ENCODE measurements around the gene FNIP2. TPM values are rescaled to one million over a fixed set of nuclear protein-coding genes. Genes with fewer than 3 reads are reported as not detected.

Gene FNIP2
- polyA plus RNA-seq, 1 donor from 2014 or later = 51.7 TPM

DNA sequence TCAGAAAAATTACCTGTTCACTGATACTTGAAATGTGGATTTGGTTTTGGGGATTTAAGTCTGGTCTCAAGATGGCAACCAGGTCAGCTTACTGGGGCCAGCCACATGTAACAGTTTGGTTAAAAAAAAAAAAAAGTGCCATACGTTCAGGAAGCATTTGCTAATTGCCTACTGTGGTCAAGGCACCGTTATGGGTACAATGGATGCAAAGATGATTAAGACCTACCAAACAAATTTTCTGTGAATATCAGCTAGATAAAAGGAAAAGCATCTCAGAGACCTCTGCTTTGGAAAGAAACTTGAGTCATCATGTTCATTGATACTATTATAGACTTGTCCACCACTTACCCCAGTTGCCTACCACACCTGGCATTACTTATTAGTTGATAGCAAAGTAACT, 80.9 kb downstream of the FNIP2 start:
- Histone ChIP-seq H3K9me3 (ENCODE audit: low read length) (no peaks in the 10 kb centered on the region), H4K20me1 (ENCODE audit: insufficient read depth) (no peaks in the 10 kb centered on the region), H3K27me3 (ENCODE audit: insufficient read depth, low read depth, low read length) (no peaks in the 10 kb centered on the region), H3K9me2 (ENCODE audit: insufficient read depth, low read length) (no peaks in the 10 kb centered on the region), H3K27ac (ENCODE audit: low read length) (no peak overlapping the region), H3F3A (ENCODE audit: insufficient read depth, low read length, poor library complexity, severe bottlenecking) (no peaks in the 10 kb centered on the region), H3K4me3 (ENCODE audit: low read length) (no peak overlapping the region), H3K36me3 (ENCODE audit: insufficient read depth, low read length) (peaks cover 7% of the 10 kb centered on the region), H3K9ac (ENCODE audit: low read length) (no peak overlapping the region), H3K4me2 (ENCODE audit: low read length) (no peak overlapping the region), H2AFZ (ENCODE audit: low read depth, low read length) (no peak overlapping the region), H3K79me2 (replicated peaks; ENCODE audit: insufficient read depth, low read length) (no peaks in the 10 kb centered on the region)
- TF ChIP-seq RAD21 (conservative IDR thresholded peaks at IDR 0.05) (no peak), SMC3 (conservative IDR thresholded peaks at IDR 0.05; ENCODE audit: poor library complexity) (no peak), POLR2AphosphoS5 (IDR thresholded peaks at IDR 0.05) (no peak), MXI1 (conservative IDR thresholded peaks at IDR 0.05; ENCODE audit: poor library complexity, severe bottlenecking) (no peak), EP300 (conservative IDR thresholded peaks at IDR 0.05; ENCODE audit: poor library complexity, severe bottlenecking) (no peak), TAF1 (IDR thresholded peaks at IDR 0.05; ENCODE audit: low read depth) (no peak), EZH2 (IDR thresholded peaks at IDR 0.05; ENCODE audit: borderline replicate concordance, insufficient read depth, low read length, poor library complexity, severe bottlenecking) (no peak)
- TF ChIP-seq, protein P1, sequence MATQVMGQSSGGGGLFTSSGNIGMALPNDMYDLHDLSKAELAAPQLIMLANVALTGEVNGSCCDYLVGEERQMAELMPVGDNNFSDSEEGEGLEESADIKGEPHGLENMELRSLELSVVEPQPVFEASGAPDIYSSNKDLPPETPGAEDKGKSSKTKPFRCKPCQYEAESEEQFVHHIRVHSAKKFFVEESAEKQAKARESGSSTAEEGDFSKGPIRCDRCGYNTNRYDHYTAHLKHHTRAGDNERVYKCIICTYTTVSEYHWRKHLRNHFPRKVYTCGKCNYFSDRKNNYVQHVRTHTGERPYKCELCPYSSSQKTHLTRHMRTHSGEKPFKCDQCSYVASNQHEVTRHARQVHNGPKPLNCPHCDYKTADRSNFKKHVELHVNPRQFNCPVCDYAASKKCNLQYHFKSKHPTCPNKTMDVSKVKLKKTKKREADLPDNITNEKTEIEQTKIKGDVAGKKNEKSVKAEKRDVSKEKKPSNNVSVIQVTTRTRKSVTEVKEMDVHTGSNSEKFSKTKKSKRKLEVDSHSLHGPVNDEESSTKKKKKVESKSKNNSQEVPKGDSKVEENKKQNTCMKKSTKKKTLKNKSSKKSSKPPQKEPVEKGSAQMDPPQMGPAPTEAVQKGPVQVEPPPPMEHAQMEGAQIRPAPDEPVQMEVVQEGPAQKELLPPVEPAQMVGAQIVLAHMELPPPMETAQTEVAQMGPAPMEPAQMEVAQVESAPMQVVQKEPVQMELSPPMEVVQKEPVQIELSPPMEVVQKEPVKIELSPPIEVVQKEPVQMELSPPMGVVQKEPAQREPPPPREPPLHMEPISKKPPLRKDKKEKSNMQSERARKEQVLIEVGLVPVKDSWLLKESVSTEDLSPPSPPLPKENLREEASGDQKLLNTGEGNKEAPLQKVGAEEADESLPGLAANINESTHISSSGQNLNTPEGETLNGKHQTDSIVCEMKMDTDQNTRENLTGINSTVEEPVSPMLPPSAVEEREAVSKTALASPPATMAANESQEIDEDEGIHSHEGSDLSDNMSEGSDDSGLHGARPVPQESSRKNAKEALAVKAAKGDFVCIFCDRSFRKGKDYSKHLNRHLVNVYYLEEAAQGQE (IDR thresholded peaks at IDR 0.05; ENCODE audit: borderline replicate concordance) = no peak

DNA sequence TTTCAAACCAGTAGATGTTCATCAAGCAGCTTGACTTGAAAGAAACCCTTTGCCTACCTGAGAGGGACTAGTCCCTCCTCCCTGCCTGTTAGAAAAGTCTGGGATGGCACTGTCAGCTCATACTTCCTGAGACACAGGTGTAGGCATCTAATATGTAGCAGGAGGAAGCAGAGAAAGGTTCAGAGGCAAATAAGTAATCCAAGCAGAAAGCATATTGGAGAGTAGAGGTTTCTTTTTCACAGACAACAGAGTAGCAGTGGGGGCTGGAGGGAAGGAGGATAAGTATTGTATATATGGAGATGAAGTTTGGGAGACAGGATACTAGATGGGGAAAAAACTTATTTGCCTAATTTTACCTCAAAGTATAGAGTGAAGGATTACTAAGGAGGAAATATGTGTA, 81.5 kb downstream of the FNIP2 start:
- H3K4me2 ChIP-seq (ENCODE audit: low read length) = no peak overlapping the region
- H3K9ac ChIP-seq (ENCODE audit: low read length) = no peak overlapping the region
- H3K4me3 ChIP-seq (ENCODE audit: low read length) = no peak overlapping the region
- H3K27me3 ChIP-seq (ENCODE audit: insufficient read depth, low read depth, low read length) = no peaks in the 10 kb centered on the region
- H3K9me2 ChIP-seq (ENCODE audit: insufficient read depth, low read length) = no peaks in the 10 kb centered on the region
- peaks cover 6% of the 10 kb centered on the region for H3K36me3 ChIP-seq (ENCODE audit: insufficient read depth, low read length)
- no peaks in the 10 kb centered on the region for H3K79me2 ChIP-seq (replicated peaks; ENCODE audit: insufficient read depth, low read length)
- no peak overlapping the region for H2AFZ ChIP-seq (ENCODE audit: low read depth, low read length)
- no peaks in the 10 kb centered on the region for H3K9me3 ChIP-seq (ENCODE audit: low read length)
- TF ChIP-seq MXI1 (conservative IDR thresholded peaks at IDR 0.05; ENCODE audit: poor library complexity, severe bottlenecking) = no peak
- TF ChIP-seq, protein P2, sequence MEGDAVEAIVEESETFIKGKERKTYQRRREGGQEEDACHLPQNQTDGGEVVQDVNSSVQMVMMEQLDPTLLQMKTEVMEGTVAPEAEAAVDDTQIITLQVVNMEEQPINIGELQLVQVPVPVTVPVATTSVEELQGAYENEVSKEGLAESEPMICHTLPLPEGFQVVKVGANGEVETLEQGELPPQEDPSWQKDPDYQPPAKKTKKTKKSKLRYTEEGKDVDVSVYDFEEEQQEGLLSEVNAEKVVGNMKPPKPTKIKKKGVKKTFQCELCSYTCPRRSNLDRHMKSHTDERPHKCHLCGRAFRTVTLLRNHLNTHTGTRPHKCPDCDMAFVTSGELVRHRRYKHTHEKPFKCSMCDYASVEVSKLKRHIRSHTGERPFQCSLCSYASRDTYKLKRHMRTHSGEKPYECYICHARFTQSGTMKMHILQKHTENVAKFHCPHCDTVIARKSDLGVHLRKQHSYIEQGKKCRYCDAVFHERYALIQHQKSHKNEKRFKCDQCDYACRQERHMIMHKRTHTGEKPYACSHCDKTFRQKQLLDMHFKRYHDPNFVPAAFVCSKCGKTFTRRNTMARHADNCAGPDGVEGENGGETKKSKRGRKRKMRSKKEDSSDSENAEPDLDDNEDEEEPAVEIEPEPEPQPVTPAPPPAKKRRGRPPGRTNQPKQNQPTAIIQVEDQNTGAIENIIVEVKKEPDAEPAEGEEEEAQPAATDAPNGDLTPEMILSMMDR (IDR thresholded peaks at IDR 0.05; ENCODE audit: poor library complexity, severe bottlenecking) = no peak
- TF ChIP-seq EZH2 (IDR thresholded peaks at IDR 0.05; ENCODE audit: borderline replicate concordance, insufficient read depth, low read length, poor library complexity, severe bottlenecking) = no peak
- no peak for TF ChIP-seq POLR2AphosphoS5 (IDR thresholded peaks at IDR 0.05)
- TF ChIP-seq EP300 (conservative IDR thresholded peaks at IDR 0.05; ENCODE audit: poor library complexity, severe bottlenecking) = no peak
- TF ChIP-seq, protein P1 (IDR thresholded peaks at IDR 0.05; ENCODE audit: borderline replicate concordance) = no peak
- TF ChIP-seq SMC3 (conservative IDR thresholded peaks at IDR 0.05; ENCODE audit: poor library complexity) = no peak
- TF ChIP-seq TAF1 (IDR thresholded peaks at IDR 0.05; ENCODE audit: low read depth) = no peak
- no peak for TF ChIP-seq RAD21 (conservative IDR thresholded peaks at IDR 0.05)
- no peaks in the 10 kb centered on the region for H4K20me1 ChIP-seq (ENCODE audit: insufficient read depth)
- no peak overlapping the region for H3K27ac ChIP-seq (ENCODE audit: low read length)
- no peaks in the 10 kb centered on the region for H3F3A ChIP-seq (ENCODE audit: insufficient read depth, low read length, poor library complexity, severe bottlenecking)

All from neural cell (in vitro differentiated cells).